HK-2 (cell line): ENCODE results near the gene ATP8A1.
"Not testable (repeated sequence)": the region's sequence is repeated elsewhere in the genome, so short reads cannot be mapped to it uniquely, and the experiment has no call there.

Experiments
- DNase-seq: peaks from one replicate; pipeline ENCODE4 v3.0.0-alpha.2; 2018; ENCODE audit not compliant: unreplicated experiment

The ATP8A1 gene

GRCh38 chr4:42470023-42470422 is 186.9 kb downstream of the ATP8A1 start:
- DNase-seq, result no peak

GRCh38 chr4:42467777-42468176 is 189.1 kb downstream of the ATP8A1 start:
- not testable (repeated sequence) for DNase-seq

GRCh38 chr4:42466273-42466844 is 190.5 kb downstream of the ATP8A1 start:
- DNase-seq, result no peak

GRCh38 chr4:42464550-42465094 is 192.3 kb downstream of the ATP8A1 start:
- DNase-seq, result no peak

- not testable (repeated sequence) for DNase-seq
These were observed 195.7 kb downstream of the ATP8A1 start for GRCh38 chr4:42461216-42461615.

GRCh38 chr4:42460043-42460442 is 196.9 kb downstream of the ATP8A1 start:
- DNase-seq, result no peak

- DNase-seq, result no peak
These were observed 198.2 kb downstream of the ATP8A1 start for GRCh38 chr4:42458657-42459056.

GRCh38 chr4:42454755-42455420 is 202.0 kb downstream of the ATP8A1 start:
- no peak for DNase-seq

- DNase-seq, result no peak
These were observed 203.3 kb downstream of the ATP8A1 start for GRCh38 chr4:42453612-42454011.

GRCh38 chr4:42452823-42453222 is 204.1 kb downstream of the ATP8A1 start:
- no peak for DNase-seq

- DNase-seq, result no peak
These were observed 210.1 kb downstream of the ATP8A1 start for GRCh38 chr4:42446823-42447222.

GRCh38 chr4:42445038-42445437 is 211.9 kb downstream of the ATP8A1 start:
- no peak for DNase-seq

- DNase-seq, result no peak
These were observed 214.3 kb downstream of the ATP8A1 start for GRCh38 chr4:42442601-42443000.

- DNase-seq, result no peak
These were observed 216.8 kb downstream of the ATP8A1 start for GRCh38 chr4:42440083-42440482.

GRCh38 chr4:42436928-42437565 is 219.9 kb downstream of the ATP8A1 start:
- no peak for DNase-seq

GRCh38 chr4:42428036-42428435 is 228.9 kb downstream of the ATP8A1 start:
- no peak for DNase-seq

GRCh38 chr4:42425146-42426065 is 231.5 kb downstream of the ATP8A1 start:
- DNase-seq, result no peak

GRCh38 chr4:42420140-42420539 is 236.8 kb downstream of the ATP8A1 start:
- DNase-seq, result peak; percentile 10

GRCh38 chr4:42417550-42417949 is 239.4 kb downstream of the ATP8A1 start:
- DNase-seq, result no peak

GRCh38 chr4:42416017-42416416 is 240.9 kb downstream of the ATP8A1 start:
- DNase-seq, result no peak

- DNase-seq, result no peak
These were observed 241.6 kb downstream of the ATP8A1 start for GRCh38 chr4:42415281-42415680.

- DNase-seq, result no peak
These were observed 244.7 kb downstream of the ATP8A1 start for GRCh38 chr4:42412251-42412650.
